NCI-H345 treated with DMSO at 0.1 percent for 48 hours (cell line): ENCODE data around the gene TNFRSF21.
"Not testable (repeated sequence)": the region's sequence is repeated elsewhere in the genome, so short reads cannot be mapped to it uniquely, and the experiment has no call there.

Source experiments
- DNase-seq: peaks from one replicate; lab custom pipeline; 2025; ENCODE audit not compliant: unreplicated experiment; lab: John Stamatoyannopoulos, UW

Gene TNFRSF21

DNA sequence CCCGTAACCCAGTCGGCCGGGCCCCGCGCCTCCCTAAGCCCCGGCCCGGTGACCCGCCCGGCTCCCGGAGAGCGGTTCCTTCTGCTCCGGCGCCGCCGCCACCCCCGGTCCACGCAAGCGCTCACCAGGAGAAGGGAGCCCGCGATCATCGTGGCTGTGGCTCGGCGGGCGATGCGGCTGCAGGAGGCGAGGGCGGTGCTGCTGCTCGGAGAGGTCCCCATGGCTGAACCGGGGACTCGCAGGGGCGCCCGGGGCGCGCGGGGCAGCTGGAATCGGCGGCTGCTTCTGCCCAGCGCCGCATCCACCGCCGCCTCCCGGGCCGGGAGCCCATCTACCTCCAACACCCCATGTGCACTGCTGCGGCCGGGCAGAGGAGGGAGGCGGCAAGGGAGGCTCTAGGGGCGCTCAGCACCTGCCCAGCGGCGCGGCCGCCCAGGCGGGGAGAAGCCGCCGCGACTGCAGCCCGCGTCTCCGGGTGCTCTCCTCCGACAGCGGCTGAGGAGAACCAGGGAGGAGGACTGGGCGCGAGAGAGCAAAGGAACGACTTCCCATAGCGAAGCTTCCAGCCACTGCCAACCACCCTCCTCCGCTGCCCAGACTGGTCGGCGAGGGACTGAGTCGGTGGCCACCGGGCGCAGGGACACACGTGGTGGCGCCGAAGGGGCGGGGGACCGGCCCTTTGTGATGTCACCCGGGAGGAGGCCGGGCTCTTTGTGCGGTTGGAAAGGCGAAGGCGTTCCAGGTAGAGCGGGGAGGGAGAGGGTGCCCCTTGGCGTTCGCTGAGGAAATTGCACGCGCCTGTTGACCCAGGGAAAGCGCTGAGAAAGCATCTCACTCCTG is at the start of gene TNFRSF21:
TNFRSF21 (minus strand) TSS at position 615 of the 840 bp plus-strand sequence; CDS start at position 221, 394 bp downstream.
- peak; percentile 87 for DNase-seq

- DNase-seq, result no peak
These were observed 48.9 kb upstream of the TNFRSF21 start for GRCh38 chr6:47358440-47359225.

DNA sequence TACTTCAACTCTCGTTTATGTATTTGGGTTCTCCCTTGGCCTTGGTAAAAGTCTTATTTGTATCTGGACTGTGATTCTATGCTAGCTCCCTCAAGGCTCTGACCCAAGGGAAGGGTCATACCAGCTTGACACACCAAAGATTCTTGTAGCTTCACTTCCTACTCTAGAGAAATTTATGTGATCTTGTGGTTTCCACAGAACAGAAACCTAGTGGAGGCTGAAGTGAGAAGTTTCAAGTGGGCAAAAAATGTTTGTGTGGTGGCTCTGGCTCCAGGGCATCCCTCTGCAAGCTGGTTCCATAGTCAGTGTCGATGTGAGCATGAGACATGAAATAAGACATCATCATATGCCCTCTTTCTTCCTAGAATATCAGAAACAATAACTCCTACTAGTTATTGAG is 48.1 kb upstream of the TNFRSF21 start:
- DNase-seq, result no peak

GRCh38 chr6:47355496-47355895 is 45.8 kb upstream of the TNFRSF21 start:
- DNase-seq, result no peak

DNA sequence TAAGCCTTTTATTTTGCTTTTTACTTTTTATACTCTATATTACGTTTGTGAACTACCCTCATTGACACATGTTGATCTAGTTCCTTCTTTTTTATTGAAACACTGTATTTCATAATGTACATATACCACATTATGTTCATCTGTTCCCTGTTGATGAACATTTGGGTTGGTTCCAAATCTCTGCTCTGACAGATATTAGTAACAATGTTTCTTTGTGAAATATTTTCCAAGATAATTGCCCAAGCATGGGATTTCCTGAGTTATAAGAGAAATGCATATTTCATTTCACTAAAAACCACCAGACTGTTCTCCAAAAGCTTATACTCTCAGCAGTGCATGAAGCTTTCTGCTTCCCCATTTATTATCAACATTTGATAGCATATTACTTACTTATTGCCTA is 44.2 kb upstream of the TNFRSF21 start:
- no peak for DNase-seq

DNA sequence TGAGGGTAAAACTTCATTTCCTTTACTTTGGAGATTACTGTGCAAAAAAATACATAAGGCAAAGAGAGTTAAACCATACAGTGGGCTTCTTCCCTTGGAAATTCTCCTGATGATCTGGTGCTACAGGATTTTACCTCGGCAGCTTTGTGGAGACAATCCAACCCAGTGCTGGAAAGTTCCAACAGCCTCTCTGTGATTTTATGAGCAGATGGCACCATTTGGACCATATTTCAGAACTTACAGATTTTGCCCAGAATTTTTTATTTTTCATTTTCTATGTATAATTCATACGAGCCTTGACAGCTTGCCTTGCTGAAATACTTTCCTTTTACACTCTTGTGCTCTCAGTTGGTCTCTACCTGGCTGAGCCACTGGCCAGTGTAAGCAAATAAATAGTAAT is 43.3 kb upstream of the TNFRSF21 start:
- no peak for DNase-seq

- DNase-seq, result no peak
These were observed 42.7 kb upstream of the TNFRSF21 start for GRCh38 chr6:47352194-47352920.

GRCh38 chr6:47351621-47352020 is 41.9 kb upstream of the TNFRSF21 start:
- no peak for DNase-seq

DNA sequence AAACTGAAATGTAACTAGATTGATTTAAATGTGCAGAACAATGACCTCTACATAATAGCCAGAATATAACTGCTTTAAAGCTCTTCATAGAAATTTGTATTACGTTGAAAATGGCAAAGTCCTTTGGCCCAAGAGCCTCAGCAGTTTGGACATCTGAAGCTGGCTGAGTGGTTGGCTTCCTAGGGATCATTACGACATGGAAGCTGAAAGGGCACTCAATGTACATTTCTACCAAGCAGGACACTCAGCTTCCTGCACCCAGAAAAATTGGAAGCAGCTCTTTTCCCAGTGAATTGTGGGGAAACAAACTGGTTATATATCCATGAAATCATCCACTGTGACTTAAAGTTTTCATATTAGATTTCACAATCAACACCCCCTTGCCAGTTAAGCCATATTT is 40.2 kb upstream of the TNFRSF21 start:
- DNase-seq, result no peak

DNA sequence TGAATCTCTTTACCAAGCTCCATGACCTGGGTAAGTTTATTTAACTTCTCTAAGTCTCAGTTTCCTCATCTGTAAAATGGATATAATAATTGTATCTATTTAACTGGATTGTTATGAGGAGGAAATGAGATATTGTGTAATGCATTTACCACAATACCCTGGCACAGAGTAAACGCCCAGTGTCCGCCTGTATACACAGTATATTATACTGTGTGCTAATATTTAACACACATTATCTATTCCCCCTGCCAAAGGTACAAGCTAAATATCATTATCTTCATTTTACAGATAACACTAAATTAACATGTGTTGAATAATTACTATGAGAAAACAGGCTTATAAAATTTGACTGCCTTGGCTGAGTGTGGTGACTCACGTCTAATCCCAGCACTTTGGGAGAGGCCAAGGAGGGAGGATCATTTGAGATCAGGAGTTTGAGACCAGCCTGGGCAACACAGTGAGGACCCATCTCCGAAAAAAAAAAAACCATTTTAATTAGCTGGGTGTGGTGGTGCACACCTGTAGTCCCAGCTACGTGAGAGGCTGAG is 38.7 kb upstream of the TNFRSF21 start:
- DNase-seq, result no peak

DNA sequence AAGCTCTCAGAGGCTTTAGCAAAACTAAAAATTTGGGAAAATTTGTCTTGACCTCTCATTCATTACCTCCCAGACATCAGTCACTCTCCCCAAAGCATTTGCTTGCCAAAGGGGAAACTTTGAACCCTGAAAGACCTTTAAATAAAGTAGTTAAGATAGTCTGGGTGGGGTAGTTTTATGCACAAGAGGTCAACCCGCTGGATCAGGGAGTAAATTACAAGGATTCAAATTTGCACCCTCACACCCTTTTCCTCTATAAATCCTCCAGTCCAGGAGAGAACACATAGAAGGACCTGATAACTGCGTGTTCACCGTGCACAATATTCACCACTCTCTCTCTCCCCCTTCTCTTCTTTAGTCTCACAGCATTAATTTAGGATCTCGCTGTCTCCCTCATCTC is 36.1 kb upstream of the TNFRSF21 start:
- DNase-seq, result no peak

DNA sequence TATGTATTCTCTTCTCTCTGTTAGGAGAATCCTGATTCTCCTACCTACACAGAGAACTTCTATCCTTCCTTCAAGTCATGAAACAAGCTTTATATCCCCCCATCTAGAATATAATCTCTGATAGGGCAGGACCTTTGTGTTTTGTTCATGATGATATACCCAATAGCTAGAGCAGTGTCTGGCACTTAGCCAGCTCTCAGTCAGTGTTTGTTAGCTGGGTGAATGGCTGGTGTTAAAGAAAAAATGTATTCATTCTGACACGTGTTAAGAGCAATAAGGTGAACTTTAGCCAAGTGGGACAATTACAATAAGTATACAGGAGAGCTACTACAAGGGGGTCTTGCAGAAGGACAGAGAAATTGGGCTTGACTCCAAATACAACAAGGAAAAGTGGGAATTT is 34.3 kb upstream of the TNFRSF21 start:
- DNase-seq, result no peak

DNA sequence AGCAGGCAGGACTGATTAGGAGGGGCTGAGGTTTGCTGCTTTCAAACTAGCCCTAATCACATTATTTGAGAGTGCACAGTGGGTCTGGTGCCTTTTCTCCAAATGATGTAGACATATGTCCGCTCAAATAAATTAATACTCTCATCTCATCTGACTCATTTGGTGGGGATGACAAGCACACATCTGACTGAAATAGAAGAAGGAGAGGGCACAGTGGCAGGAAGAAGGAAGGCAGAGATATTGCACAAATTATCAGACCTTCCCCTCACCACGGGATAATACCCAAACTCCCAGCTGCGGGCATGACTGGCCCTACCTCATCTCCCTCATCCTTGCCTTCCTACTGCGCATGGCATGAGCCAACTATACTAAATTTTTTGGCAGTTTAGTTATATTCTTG is 33.9 kb upstream of the TNFRSF21 start:
- DNase-seq, result no peak

DNA sequence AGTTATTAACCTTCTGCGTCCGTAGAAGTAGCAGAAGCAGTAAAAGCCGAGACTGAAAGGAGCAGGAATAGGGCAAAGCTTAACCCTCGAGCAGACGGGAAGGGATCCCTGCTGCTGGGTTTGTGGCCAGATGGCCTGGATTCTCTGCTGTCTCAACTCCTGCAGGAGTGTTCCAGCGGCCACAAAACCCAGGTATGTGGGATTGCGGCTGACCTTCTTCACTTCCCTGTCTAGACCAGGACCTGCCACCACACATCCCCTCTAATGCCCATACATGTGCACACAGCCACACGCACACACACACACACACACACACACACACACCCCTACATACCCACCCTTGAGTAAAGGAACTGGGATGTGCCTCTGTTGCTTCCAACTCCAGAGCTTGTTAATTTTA is 33.1 kb upstream of the TNFRSF21 start:
- no peak for DNase-seq

- DNase-seq, result no peak
These were observed 27.8 kb upstream of the TNFRSF21 start for GRCh38 chr6:47337519-47337918.

- DNase-seq, result no peak
These were observed 26.6 kb upstream of the TNFRSF21 start for GRCh38 chr6:47336334-47336733.

DNA sequence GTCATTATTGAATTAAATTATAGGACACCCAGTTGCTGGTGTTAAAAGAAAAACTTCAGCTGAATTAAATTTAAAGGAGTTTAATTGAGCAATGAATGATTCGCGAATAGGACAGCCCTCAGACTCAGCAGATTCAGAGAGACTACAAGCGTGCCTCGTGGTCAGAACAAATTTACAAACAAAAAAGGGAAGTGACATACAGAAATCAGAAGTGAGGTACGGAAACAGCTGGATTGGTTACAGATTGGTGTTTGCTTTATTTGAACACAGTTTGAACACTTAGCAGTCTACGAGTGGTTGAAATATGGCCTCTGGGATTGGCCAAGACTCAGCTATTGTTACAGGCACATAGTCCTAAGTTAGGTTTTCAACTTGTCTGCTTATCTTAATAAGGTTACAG is 25.8 kb upstream of the TNFRSF21 start:
- no peak for DNase-seq

DNA sequence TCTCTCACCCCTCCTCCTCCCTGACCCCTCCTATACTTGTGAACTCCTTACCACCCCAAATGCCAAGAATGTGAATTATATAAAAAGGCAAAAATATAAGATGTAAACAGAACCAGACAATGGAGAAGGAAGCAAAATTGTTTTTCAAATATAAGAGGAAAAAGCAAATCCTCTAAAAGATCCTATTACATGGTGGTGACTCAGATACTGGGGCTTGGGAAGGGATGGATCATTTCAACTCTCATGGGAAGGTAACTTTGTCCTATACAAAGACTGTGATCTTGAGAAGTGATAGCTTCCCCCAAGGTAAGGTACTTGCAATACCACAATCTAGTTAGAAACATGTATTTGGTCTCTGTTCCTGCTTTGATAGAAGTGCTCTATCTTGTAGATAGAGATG is 24.6 kb upstream of the TNFRSF21 start:
- DNase-seq, result no peak

DNA sequence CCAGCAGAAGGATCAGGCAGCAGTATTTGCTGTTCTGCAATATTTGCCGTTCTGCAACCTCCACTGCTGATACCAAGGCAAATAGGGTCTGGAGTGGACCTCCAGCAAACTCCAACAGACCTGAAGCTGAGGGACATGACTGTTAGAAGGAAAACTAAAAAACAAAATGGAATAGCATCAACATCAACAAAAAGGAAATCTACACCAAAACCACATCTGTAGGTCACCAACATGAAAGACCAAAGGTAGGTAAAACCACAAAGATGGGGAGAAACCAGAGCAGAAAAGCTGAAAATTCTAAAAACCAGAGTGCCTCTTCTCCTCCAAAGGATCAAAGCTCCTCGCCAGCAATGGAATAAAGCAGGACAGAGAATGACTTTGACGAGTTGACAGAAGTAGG is 18.9 kb upstream of the TNFRSF21 start:
- DNase-seq, result not testable (repeated sequence)

GRCh38 chr6:47328139-47328538 is 18.4 kb upstream of the TNFRSF21 start:
- DNase-seq, result not testable (repeated sequence)

GRCh38 chr6:47323887-47324286 is 14.2 kb upstream of the TNFRSF21 start:
- no peak for DNase-seq
